Heart right ventricle (tissue), 16 donors: ENCODE measurements around the gene MICALL1. TPM values are rescaled to one million over a fixed set of nuclear protein-coding genes. Genes with fewer than 3 reads are reported as not detected.
"Not testable (repeated sequence)": the region's sequence is repeated elsewhere in the genome, so short reads cannot be mapped to it uniquely, and the experiment has no call there.

Experiments
- ATAC-seq, 8 donors: fragments of 200-7000 bp; cut with Tn5 transposase; one replicate each; pipeline ENCODE4 v1.9.1; 2020; ENCODE audit warnings: mild to moderate bottlenecking in 8 of 8, moderate library complexity in 8 of 8, moderate number of reproducible peaks in 1 of 8
- DNase-seq, 2 donors: peaks; one replicate each; pipeline ENCODE4 v3.0.0-alpha.2; 2020
- H3K27ac ChIP-seq, 10 donors: fragments of 200-600 bp; sonication (generic) in 2 of 10; one replicate each; pipeline versions ENCODE4 v1.5.0 to v1.8.0; 2020 to 2022; ENCODE audit warnings: mild to moderate bottlenecking in 3 of 10
- H3K27me3 ChIP-seq, 7 donors: fragments of 200-600 bp; one replicate each; pipeline ENCODE4 v1.8.0; 2021 to 2022; ENCODE audit warnings: mild to moderate bottlenecking in 2 of 7
- H3K36me3 ChIP-seq, 9 donors: fragments of 200-600 bp; sonication (generic) in 1 of 9; one replicate each; pipeline versions ENCODE4 v1.5.0 to v1.8.0; 2020 to 2022; ENCODE audit warnings: mild to moderate bottlenecking in 2 of 9
- H3K4me1 ChIP-seq, 9 donors: fragments of 200-600 bp; sonication (generic) in 1 of 9; one replicate each; pipeline versions ENCODE4 v1.5.0 to v1.8.0; 2020 to 2022; ENCODE audit warnings: mild to moderate bottlenecking in 4 of 9
- H3K4me3 ChIP-seq, 10 donors: fragments of 200-600 bp; sonication (generic) in 2 of 10; one replicate each; pipeline versions ENCODE4 v1.5.0 to v1.8.0; 2020 to 2022; ENCODE audit warnings: mild to moderate bottlenecking in 7 of 10, moderate library complexity in 2 of 10
- H3K9me3 ChIP-seq, 11 donors: fragments of 200-600 bp in 10 of 11; sonication (generic) in 2 of 11; one replicate each; pipeline versions ENCODE4 v1.5.0 to v1.8.0; 2013 to 2022; ENCODE audit warnings: mild to moderate bottlenecking in 2 of 11, control low read depth in 1 of 11, moderate library complexity in 1 of 11
- WGBS, 2 donors: extraction: QIAGEN DNeasy Blood & Tissue Kit; methylation state at CpG; one replicate each; pipeline ENCODE4 v1.1.7; 2013; ENCODE audit warnings: inconsistent platforms in 1 of 2; 5-methylcytosine and 5-hydroxymethylcytosine counted together
- intact Hi-C, 10 donors: fragments of 100-400 bp; cut with DNase I; formaldehyde crosslinking; loops; one replicate each; pipeline versions ENCODE4 v1.11.1 to v1.14.2; 2022
- polyA plus RNA-seq, 2 donors: library from polyadenylated mRNA; stranded (reverse); fragments of 200-250 nt; gene quantifications; one replicate each; pipeline ENCODE4 v1.2.3, GENCODE V29; 2013
- total RNA-seq, 10 donors: library from RNA; stranded (reverse); fragmentation: NEBNext Ultra II Directional in 3 of 10; extraction: Animal tissue kit (Norgen Biotek cat#: 25700) in 3 of 10; gene quantifications; one replicate each; pipeline versions ENCODE4 v1.2.1 to v1.2.4, GENCODE V29; 2021 to 2023
- TF ChIP-seq, protein P1 (sequence below), 9 donors: fragments of 200-600 bp; sonication (generic) in 2 of 9; IDR thresholded peaks; one replicate each; pipeline versions ENCODE4 v1.5.0 to v1.8.0; 2021 to 2022; ENCODE audit warnings: antibody characterized with exemption in 9 of 9, mild to moderate bottlenecking in 5 of 9, moderate library complexity in 1 of 9
- donor health status: Arrhythmogenic right ventricular cardiomyopathy.
- donor health status: ischemic (EF 13 %, LVEDD 7.1; RV severe dilation, severe dysfunction).
- donor health status: healthy with polysubstance abuse.
- donor health status: DM: no; HTN: yes; CAD: no.
- donor health status: DM: no; HTN: no; CAD: no.
- donor health status: ischemic (EF 25% LVEDD 6.9; RV normal size, moderate dysfunction).
- donor health status: ischemic (EF 25% LVEDD 5.7; RV mildly dilated, moderate dysfunction).
- donor health status: healthy.
- donor health status: DM: yes; HTN: yes; CAD: no.
- donor health status: Ischemic cardiomyopathy.
- donor health status: ischemic (EF 35%, LVEDD 5.7; RV mildly dilated, moderate dysfunction).
- donor health status: nonischemic (EF 11% LVEDD 7.7; RV severe dilation, severe dysfunction).
- donor health status: DM: yes; HTN: yes; CAD: no.
- donor health status: PGD.
- donor health status: ischemic (EF 29% LVEDD 5.4; RV normal size, mild dysfunction).
- donor health status: nonischemic (EF 23%, LVEDD 6.1; RV moderate dilation, normal function).

MICALL1 gene
- total and polyA plus RNA-seq, 12 donors: 9.3 to 26.9 (median 15.5) TPM

DNA sequence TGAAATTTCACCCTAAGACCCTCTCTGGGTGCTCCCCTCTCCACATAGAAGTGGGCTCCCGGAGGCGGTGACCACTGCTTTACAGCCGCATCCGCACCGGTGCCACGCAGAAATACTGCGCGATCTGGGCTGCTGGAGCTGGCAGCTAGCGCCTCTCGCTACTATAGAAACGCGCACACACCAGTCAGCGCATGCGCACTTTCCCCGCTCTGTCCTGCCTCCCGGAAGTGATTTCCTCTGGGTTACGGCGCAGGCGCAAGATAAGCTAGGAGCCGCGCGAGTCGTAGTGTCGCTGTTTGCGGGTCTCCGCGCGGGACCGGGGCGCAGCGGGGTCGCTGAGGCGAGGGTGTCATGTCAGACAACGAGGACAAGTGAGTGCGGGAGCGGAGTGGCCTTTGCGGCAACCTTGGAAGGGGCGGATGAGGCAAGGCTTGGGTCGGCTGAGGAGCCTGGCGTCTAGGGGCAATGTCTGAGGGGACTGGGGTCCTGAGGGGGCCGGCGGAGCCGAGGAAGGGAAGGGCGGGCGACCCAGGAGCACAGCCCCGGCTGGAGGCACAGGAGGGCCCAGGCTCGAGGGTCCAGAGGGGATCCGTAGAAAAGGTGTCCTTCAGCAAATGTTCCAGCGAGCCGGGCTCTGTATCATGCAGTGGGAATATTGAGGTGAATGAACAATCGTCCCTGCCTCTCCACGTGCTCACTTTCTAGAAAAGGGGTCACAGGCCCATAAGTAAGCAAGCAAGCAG, 47.5 kb downstream of the MICALL1 start, which contains the start of the genes C22orf23 and POLR2F:
C22orf23 (minus strand) TSS at position 165 of the 743 bp plus-strand sequence. CDS start 452 bp downstream, outside the sequence.
POLR2F (plus strand) TSS at position 263 of the 743 bp plus-strand sequence; CDS start at position 352, 89 bp downstream.
- TF ChIP-seq, protein P1, sequence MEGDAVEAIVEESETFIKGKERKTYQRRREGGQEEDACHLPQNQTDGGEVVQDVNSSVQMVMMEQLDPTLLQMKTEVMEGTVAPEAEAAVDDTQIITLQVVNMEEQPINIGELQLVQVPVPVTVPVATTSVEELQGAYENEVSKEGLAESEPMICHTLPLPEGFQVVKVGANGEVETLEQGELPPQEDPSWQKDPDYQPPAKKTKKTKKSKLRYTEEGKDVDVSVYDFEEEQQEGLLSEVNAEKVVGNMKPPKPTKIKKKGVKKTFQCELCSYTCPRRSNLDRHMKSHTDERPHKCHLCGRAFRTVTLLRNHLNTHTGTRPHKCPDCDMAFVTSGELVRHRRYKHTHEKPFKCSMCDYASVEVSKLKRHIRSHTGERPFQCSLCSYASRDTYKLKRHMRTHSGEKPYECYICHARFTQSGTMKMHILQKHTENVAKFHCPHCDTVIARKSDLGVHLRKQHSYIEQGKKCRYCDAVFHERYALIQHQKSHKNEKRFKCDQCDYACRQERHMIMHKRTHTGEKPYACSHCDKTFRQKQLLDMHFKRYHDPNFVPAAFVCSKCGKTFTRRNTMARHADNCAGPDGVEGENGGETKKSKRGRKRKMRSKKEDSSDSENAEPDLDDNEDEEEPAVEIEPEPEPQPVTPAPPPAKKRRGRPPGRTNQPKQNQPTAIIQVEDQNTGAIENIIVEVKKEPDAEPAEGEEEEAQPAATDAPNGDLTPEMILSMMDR (IDR thresholded peaks at IDR 0.05): peak in 1 of 9 donors; percentile 6
- DNase-seq (peak; percentile 96 to 97), ATAC-seq (peak; percentile 96 to 99 (median 98))
- intact Hi-C loops: loop anchor here in 1 of 10 donors (10.0 kb wide), 1 partner anchor 49 kb away; the partner anchor contains the start of gene MICALL1
- Histone ChIP-seq H3K4me3 (peak within 1 kb of the TSS; percentile 52 to 98 (median 84)), H3K4me1 (peaks cover 11 to 31% (median 25%) of the 10 kb centered on the region in 9 donors), H3K27me3 (peaks cover 0 to 16% (median 0%) of the 10 kb centered on the region in 7 donors), H3K36me3 (peaks cover 0 to 24% (median 16%) of the 10 kb centered on the region in 9 donors), H3K9me3 (no peaks in the 10 kb centered on the region), H3K27ac (peak within 1 kb of the TSS in 9 of 10 donors; percentile 19 to 92 (median 71))
- WGBS, 2 donors: 0 to 1% methylated on average over 52 of the region's 52 CpGs

DNA sequence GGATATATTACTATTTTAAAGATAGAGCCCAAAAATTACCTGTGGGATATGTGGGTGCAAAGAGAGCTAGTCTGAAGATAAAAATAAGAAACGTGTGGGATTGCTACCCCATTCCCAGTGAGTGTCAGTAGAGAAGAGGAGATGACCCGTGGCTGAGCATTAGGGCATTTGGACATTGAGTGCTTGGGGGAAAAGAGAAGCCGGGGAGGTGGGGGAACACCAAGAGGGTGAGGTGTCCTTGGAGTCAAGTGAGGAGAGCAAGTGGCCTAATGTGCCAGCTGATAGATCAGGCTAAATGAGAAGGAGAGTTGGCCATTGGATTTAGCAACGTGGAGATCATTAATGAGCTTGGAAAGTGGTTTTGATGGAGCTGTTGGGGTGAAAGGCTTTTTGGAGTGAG, 48.6 kb downstream of the MICALL1 start:
- Histone ChIP-seq H3K9me3 (no peaks in the 10 kb centered on the region), H3K4me3 (peak overlapping the region in 9 of 10 donors; percentile 53 to 98 (median 84)), H3K27ac (no peak overlapping the region), H3K36me3 (peaks cover 0 to 35% (median 27%) of the 10 kb centered on the region in 9 donors), H3K27me3 (peaks cover 0 to 16% (median 0%) of the 10 kb centered on the region in 7 donors), H3K4me1 (peaks cover 11 to 31% (median 25%) of the 10 kb centered on the region in 9 donors)
- TF ChIP-seq, protein P1 (IDR thresholded peaks at IDR 0.05): no peak
- ATAC-seq: no peak
- WGBS, 2 donors: 63 to 64% methylated on average over 4 of the region's 4 CpGs
- intact Hi-C loops: loop anchor here in 2 of 10 donors (5.0 to 10.0 kb wide), 2 partner anchors 50 to 132 kb away; partner anchors contain the start of genes GALR3 (in 1 of the 2) and MICALL1 (in 1 of the 2)
- DNase-seq: no peak

DNA sequence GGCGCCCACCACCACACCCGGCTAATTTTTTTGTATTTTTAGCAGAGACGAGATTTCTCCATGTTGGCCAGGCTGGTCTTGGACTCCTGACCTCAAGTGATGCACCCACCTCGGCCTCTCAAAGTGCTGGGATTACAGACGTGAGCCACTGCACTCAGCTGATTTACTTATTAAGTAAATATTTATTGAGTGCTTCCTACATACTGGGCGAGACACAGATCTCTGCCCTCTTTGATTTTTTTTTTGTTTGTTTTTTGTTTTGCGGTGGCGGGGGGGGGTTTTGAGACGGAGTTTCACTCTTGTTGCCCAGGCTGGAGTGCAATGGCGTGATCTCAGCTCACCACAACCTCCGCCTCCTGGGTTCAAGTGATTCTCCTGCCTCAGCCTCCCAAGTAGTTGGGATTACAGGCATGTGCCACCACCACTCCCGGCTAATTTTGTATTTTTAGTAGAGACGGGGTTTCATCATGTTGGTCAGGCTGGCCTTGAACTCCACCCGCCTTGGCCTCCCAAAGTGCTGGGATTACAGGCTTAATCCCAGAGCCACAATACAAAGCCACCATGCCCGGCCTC, 49.8 kb downstream of the MICALL1 start:
- H3K27ac ChIP-seq, H3K4me3 ChIP-seq, ATAC-seq, H3K9me3 ChIP-seq, DNase-seq: not testable (repeated sequence)
- H3K27me3 ChIP-seq: peaks cover 0 to 16% (median 0%) of the 10 kb centered on the region in 7 donors
- WGBS, 2 donors: 91% methylated on average over 15 of the region's 15 CpGs
- peaks cover 11 to 31% (median 25%) of the 10 kb centered on the region in 9 donors for H3K4me1 ChIP-seq
- peaks cover 0 to 47% (median 34%) of the 10 kb centered on the region in 9 donors for H3K36me3 ChIP-seq
- intact Hi-C loops: loop anchor here in 2 of 10 donors (5.0 to 10.0 kb wide), 2 partner anchors 51 to 134 kb away; partner anchors contain the start of genes GALR3 (in 1 of the 2) and MICALL1 (in 1 of the 2)

DNA sequence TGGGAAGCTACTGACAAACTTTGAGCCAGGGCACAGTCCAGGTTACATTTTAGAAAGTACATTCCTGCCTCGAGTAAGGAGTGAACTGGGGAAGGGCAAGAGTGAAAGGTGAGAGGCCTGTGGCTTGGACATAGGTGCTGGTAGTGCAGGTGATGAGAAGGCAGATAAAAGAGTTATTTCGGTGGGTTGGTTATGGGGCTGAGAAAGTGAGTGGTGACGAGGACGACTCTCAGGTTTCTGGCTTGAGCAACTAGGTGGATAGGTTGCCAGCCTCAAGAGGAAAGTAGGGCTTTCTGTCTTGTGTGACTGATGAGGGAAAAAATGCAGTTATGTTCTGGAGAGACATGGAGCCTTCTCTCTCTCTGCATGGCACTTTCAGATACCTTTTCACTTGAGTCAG, 51.1 kb downstream of the MICALL1 start:
- ATAC-seq: no peak
- peaks cover 0 to 61% (median 45%) of the 10 kb centered on the region in 9 donors for H3K36me3 ChIP-seq

More for the DNA sequence above, 51.1 kb downstream of the MICALL1 start:
- no peak for DNase-seq
- Histone ChIP-seq H3K9me3 (no peaks in the 10 kb centered on the region), H3K4me1 (peaks cover 11 to 31% (median 24%) of the 10 kb centered on the region in 9 donors), H3K27me3 (peaks cover 0 to 9% (median 0%) of the 10 kb centered on the region in 7 donors), H3K27ac (no peak overlapping the region), H3K4me3 (no peak overlapping the region)
- intact Hi-C loops: loop anchor here in 2 of 10 donors (5.0 to 10.0 kb wide), 2 partner anchors 52 to 135 kb away; partner anchors contain the start of genes GALR3 (in 1 of the 2) and MICALL1 (in 1 of the 2)
- WGBS, 2 donors: 57 to 71% methylated on average over 4 of the region's 4 CpGs
- TF ChIP-seq, protein P1 (IDR thresholded peaks at IDR 0.05): no peak
